ENCODE data around the gene GOLGA6L2.
"Not testable (repeated sequence)": the region's sequence is repeated elsewhere in the genome, so short reads cannot be mapped to it uniquely, and the experiment has no call there.

- TF ChIP-seq CTCF (IDR thresholded peaks at IDR 0.05; ENCODE audit: low read length); EZH2 (IDR thresholded peaks at IDR 0.05; ENCODE audit: borderline replicate concordance, low read length): not testable (repeated sequence)
Measured at GRCh38 chr15:23399207-23399606, 47.8 kb downstream of the GOLGA6L2 start.

Data from OCI-LY1 (cell line).